ENCODE measurements around the gene COL18A1.

Gene COL18A1

GRCh38 chr21:45479691-45480675 lies 75.0 kb downstream of the COL18A1 start:
- no peak for TF ChIP-seq CTCF (IDR thresholded peaks at IDR 0.05; ENCODE audit: low read depth, low read length)
- no peak for DNase-seq (ENCODE audit: extremely low read depth, low read depth)

DNA sequence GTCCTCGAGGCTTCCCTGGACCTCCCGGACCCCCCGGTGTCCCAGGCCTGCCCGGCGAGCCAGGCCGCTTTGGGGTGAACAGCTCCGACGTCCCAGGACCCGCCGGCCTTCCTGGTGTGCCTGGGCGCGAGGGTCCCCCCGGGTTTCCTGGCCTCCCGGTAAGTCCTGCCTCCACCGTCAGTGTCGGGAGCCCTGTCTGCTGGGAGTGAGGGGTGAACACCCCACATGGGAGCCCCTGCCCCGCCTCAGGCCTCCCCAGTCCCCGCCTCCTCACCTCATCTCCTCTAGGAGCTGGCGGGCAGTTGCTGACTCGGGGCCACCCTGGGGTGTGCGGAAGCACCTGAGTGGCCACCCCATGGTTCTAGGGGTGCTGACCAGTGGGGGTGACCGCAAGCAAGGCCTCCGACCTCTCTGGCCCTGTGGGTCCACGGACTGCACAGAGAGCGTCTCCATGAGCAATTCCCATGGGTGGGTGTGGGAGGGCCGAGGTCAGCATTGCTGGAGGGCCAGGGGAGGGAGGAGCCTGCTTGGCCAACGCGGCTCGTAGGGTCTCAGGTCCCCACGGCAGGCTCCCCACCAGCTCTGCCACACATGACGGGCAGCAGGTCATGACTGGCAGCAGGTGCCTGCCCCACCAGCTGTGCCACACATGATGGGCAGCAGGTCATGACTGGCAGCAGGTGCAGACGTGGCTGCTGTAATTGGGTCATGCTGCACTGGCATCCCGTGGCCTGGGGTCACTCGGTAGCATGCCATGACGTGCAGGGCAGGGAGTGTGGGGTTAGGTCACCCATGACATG lies 75.9 kb downstream of the COL18A1 start:
- no peak for TF ChIP-seq CTCF (IDR thresholded peaks at IDR 0.05; ENCODE audit: low read depth, low read length)
- no peak for DNase-seq (ENCODE audit: extremely low read depth, low read depth)

GRCh38 chr21:45481566-45481965 lies 76.6 kb downstream of the COL18A1 start:
- no peak for TF ChIP-seq CTCF (IDR thresholded peaks at IDR 0.05; ENCODE audit: low read depth, low read length)
- no peak for DNase-seq (ENCODE audit: extremely low read depth, low read depth)

GRCh38 chr21:45481977-45482898 lies 77.3 kb downstream of the COL18A1 start:
- no peak for TF ChIP-seq CTCF (IDR thresholded peaks at IDR 0.05; ENCODE audit: low read depth, low read length)
- DNase-seq (ENCODE audit: extremely low read depth, low read depth) = no peak

DNA sequence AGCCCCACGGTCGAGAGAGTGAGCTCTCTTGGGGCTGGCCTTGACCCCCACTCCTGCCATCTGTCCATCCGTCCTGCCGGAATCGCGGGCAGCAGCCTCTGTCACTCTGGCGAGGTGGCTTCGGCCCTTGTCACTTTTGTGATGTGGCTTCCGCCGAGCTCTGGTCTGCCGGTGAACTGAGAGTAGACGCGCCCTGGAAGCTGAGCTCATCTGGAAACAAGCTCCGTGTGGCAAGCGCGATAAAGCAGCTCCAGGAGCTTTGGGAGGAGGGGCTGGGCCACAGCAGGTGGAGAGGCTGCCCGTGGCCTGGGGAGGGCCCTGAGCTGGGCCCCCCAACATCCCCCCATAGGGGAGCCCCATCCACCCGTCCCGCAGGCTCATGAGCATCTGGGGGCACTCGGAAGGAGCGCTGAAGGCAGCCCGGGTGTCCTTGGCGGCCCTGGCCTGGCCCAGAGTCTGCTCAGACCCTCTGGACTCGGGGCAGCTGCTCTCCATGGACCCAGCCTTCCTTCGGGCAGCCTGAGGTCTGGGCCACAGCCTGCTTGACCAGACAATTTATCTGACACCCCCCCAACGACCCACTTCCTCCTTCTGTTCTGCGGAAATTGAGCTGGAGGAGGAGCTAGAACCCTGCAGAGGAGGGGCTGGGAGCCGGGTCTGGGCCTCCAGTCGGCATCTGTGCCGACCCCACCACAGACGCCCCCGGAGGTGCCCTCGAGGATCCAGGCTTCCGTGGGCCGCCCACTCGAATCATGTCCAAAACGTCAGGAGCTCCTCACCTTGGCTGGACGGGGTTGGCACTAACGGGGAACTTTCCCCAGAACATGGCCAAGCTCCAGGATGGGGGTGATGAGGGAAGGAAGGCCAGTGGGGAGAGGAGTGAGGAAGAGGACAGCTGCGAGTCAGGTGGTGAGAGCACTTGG lies 78.2 kb downstream of the COL18A1 start:
- TF ChIP-seq CTCF (IDR thresholded peaks at IDR 0.05; ENCODE audit: low read depth, low read length) = no peak
- no peak for DNase-seq (ENCODE audit: extremely low read depth, low read depth)

- TF ChIP-seq CTCF (IDR thresholded peaks at IDR 0.05; ENCODE audit: low read depth, low read length) = no peak
Observed at GRCh38 chr21:45484318-45484717, 79.4 kb downstream of the COL18A1 start.

More at GRCh38 chr21:45484318-45484717, 79.4 kb downstream of the COL18A1 start:
- no peak for DNase-seq (ENCODE audit: extremely low read depth, low read depth)
